Suprapubic skin (tissue), 4 donors: ENCODE measurements around the gene ATP10B.

ENCODE experiments used
- CTCF ChIP-seq, 2 donors: fragments of 200-600 bp in 1 of 2; fragments of 450-650 bp in 1 of 2; sonication (generic) in 1 of 2; IDR thresholded peaks; one replicate each; pipeline ENCODE4 v1.5.1; 2016 to 2019; ENCODE audit warnings: antibody characterized with exemption in 2 of 2, mild to moderate bottlenecking in 1 of 2, moderate library complexity in 1 of 2
- POLR2A ChIP-seq, 2 donors: fragments of 450-650 bp; IDR thresholded peaks; one replicate each; pipeline ENCODE4 v1.6.1; 2017; ENCODE audit warnings: antibody characterized with exemption in 2 of 2, mild to moderate bottlenecking in 2 of 2, moderate library complexity in 2 of 2
- POLR2AphosphoS5 ChIP-seq, 3 donors: sonication (generic); formaldehyde crosslinking; IDR thresholded peaks; one replicate each; pipeline ENCODE4 v1.6.1; 2017; ENCODE audit warnings: antibody characterized with exemption in 3 of 3

- no peak for TF ChIP-seq POLR2A (IDR thresholded peaks at IDR 0.05)
- no peak for TF ChIP-seq CTCF (IDR thresholded peaks at IDR 0.05)
- TF ChIP-seq POLR2AphosphoS5 (IDR thresholded peaks at IDR 0.05), result no peak
Measured at GRCh38 chr5:160757194-160757593, 94.8 kb downstream of the ATP10B start.
